HL-60 (cell line): ENCODE data around the gene TBCD.

Source experiments
- CTCF ChIP-seq: IDR thresholded peaks from one replicate; pipeline ENCODE4 v1.5.1; 2011; ENCODE audit warnings: low read length, control low read depth, inconsistent platforms; ENCODE audit not compliant: insufficient read depth
- GABPA ChIP-seq: IDR thresholded peaks from 2 replicates; pipeline ENCODE4 v1.6.1; 2012; ENCODE audit warnings: low read depth

GRCh38 chr17:82936768-82937171, 184.9 kb downstream of the TBCD start:
- TF ChIP-seq CTCF: no peak
- no peak for TF ChIP-seq GABPA
